Measurements from ENCODE around the gene ZNF286A.
"Not testable (repeated sequence)": the region's sequence is repeated elsewhere in the genome, so short reads cannot be mapped to it uniquely, and the experiment has no call there.

DNA sequence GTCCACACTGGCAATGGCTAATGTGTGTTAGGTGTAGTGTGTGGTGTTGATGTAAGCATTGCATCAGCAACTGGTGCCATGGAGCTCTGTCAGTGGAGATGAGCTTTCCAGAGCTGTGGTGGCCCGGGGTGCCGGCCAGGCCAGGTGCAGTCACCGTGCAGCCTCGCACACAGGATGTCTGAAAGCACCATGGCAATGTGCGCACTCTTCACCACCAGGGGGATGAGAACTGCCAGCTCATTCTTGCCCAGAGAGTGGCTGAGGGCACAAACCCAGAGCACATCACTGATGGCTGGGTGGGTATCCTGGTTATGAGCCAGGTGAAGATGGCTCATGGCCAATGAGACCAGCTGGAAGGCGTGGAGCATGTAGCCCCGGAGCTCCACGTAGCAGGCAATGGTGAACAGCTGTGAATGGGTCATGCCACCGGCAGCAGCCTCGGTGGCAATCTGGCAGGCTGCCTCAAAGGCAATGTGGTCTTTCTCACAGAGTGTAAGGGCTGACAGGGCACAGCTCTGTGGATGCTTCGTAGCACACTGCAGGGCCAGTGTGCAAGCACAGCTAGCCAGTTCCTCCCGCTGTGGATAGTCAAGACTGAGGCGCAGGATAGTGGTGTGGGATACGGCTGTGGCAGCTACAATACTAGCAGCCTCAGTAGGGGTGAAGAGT is 69.4 kb downstream of the ZNF286A start:
- TF ChIP-seq, protein P1, sequence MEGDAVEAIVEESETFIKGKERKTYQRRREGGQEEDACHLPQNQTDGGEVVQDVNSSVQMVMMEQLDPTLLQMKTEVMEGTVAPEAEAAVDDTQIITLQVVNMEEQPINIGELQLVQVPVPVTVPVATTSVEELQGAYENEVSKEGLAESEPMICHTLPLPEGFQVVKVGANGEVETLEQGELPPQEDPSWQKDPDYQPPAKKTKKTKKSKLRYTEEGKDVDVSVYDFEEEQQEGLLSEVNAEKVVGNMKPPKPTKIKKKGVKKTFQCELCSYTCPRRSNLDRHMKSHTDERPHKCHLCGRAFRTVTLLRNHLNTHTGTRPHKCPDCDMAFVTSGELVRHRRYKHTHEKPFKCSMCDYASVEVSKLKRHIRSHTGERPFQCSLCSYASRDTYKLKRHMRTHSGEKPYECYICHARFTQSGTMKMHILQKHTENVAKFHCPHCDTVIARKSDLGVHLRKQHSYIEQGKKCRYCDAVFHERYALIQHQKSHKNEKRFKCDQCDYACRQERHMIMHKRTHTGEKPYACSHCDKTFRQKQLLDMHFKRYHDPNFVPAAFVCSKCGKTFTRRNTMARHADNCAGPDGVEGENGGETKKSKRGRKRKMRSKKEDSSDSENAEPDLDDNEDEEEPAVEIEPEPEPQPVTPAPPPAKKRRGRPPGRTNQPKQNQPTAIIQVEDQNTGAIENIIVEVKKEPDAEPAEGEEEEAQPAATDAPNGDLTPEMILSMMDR (IDR thresholded peaks at IDR 0.05): not testable (repeated sequence)
- not testable (repeated sequence) for TF ChIP-seq POLR2A (IDR thresholded peaks at IDR 0.05; ENCODE audit: low read depth)

Data from esophagus muscularis mucosa (tissue), 3 donors.